ENCODE data around the gene HHAT. TPM values are rescaled to one million over a fixed set of nuclear protein-coding genes. Genes with fewer than 3 reads are reported as not detected.

HHAT gene
- total and polyA plus RNA-seq, 2 donors (not counting 3 experiments of a cell fraction or from before 2014, with no cell fraction given), result 2.4 to 4.3 TPM

- CTCF ChIA-PET, result no interaction called here
- TF ChIP-seq POLR2A (IDR thresholded peaks at IDR 0.05; ENCODE audit: low read depth, low read length) (no peak), POLR2AphosphoS5 (IDR thresholded peaks at IDR 0.05; ENCODE audit: insufficient read depth, low read depth, low read length) (no peak), MYC (IDR thresholded peaks at IDR 0.05; ENCODE audit: low read depth, low read length) (no peak), CTCF (IDR thresholded peaks at IDR 0.05; ENCODE audit: extremely low read depth in 1 of 2, insufficient read depth in 1 of 2, low read depth in 1 of 2, low read length in 2 of 2) (no peak), EZH2 (IDR thresholded peaks at IDR 0.05; ENCODE audit: borderline replicate concordance, low read depth, low read length, severe bottlenecking) (no peak), JUN (IDR thresholded peaks at IDR 0.05; ENCODE audit: borderline replicate concordance, insufficient read depth, insufficient read length, low read depth) (no peak), GATA2 (IDR thresholded peaks at IDR 0.05; ENCODE audit: insufficient read depth, insufficient read length, low read depth, low read length) (no peak), FOS (IDR thresholded peaks at IDR 0.05; ENCODE audit: borderline replicate concordance, insufficient read depth, low read length) (no peak)
- TF ChIP-seq, protein P1, sequence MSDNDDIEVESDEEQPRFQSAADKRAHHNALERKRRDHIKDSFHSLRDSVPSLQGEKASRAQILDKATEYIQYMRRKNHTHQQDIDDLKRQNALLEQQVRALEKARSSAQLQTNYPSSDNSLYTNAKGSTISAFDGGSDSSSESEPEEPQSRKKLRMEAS (IDR thresholded peaks at IDR 0.05; ENCODE audit: insufficient read depth, insufficient read length), result no peak
- Histone ChIP-seq H2AFZ (ENCODE audit: low read depth, low read length) (no peak overlapping the region), H3K4me2 (ENCODE audit: insufficient read depth, low read length) (no peak overlapping the region), H3K9me1 (replicated peaks; ENCODE audit: control insufficient read depth, extremely low read depth, insufficient read depth, low read length) (no peaks in the 10 kb centered on the region), H3K9ac (replicated peaks; ENCODE audit: extremely low read depth, insufficient read depth, low read length) (no peak overlapping the region), H3K9me3 (replicated peaks; ENCODE audit: control insufficient read depth, insufficient read depth, low read length) (peaks cover 4% of the 10 kb centered on the region), H3K36me3 (ENCODE audit: control insufficient read depth in 2 of 2, extremely low read depth in 1 of 2, insufficient read depth in 2 of 2, low read length in 2 of 2) (no peaks in the 10 kb centered on the region), H3K4me1 (ENCODE audit: control insufficient read depth, extremely low read depth, insufficient read depth, low read length) (no peaks in the 10 kb centered on the region), H4K20me1 (replicated peaks; ENCODE audit: control insufficient read depth, extremely low read depth, insufficient read depth, low read length) (no peaks in the 10 kb centered on the region), H3K4me3 (replicated peaks in 1 of 3; ENCODE audit: insufficient read depth in 1 of 3, low read depth in 1 of 3, low read length in 3 of 3) (no peak overlapping the region), H3K79me2 (ENCODE audit: control insufficient read depth, insufficient read depth, low read length) (no peaks in the 10 kb centered on the region), H3K27ac (ENCODE audit: insufficient read depth, low read depth, low read length) (no peak overlapping the region), H3K27me3 (ENCODE audit: control insufficient read depth in 2 of 2, insufficient read depth in 2 of 2, low read length in 2 of 2) (no peaks in the 10 kb centered on the region)
- BruUV-seq (replicated peaks), result no TSS peak
- intact Hi-C loops (cut with micrococcal nuclease) (no loop called here), dilution Hi-C loops (cut with MboI; ENCODE audit: extremely low pct_ligation_motif_present, low sequenced_read_pairs) (no loop called here)
- no peak for DNase-seq (ENCODE audit: low read depth, low spot score)
- FAIRE-seq, result no peak
- POLR2A ChIA-PET, result no interaction called here
Observed at GRCh38 chr1:210684466-210685294, 356.0 kb downstream of the HHAT start.
